ENCODE data around the gene SRP72.
"Not testable (repeated sequence)": the region's sequence is repeated elsewhere in the genome, so short reads cannot be mapped to it uniquely, and the experiment has no call there.

The SRP72 gene

GRCh38 chr4:56440983-56441382, 26.4 kb upstream of the SRP72 start:
- Histone ChIP-seq H3K27me3 (ENCODE audit: low read depth, low read length) (no peaks in the 10 kb centered on the region), H3K4me3 (ENCODE audit: low read length) (no peak overlapping the region), H3K9me3 (ENCODE audit: insufficient read depth, low read length) (no peaks in the 10 kb centered on the region), H4K20me1 (ENCODE audit: insufficient read depth, low read length) (peaks cover 65% of the 10 kb centered on the region), H3K27ac (ENCODE audit: low read length) (no peak overlapping the region), H2AFZ (ENCODE audit: low read depth, low read length) (no peak overlapping the region), H3K36me3 (replicated peaks; ENCODE audit: low read depth, low read length) (peaks cover 53% of the 10 kb centered on the region), H3K4me1 (ENCODE audit: low read length) (peaks cover 32% of the 10 kb centered on the region), H3K4me2 (ENCODE audit: low read length) (peak overlapping the region; percentile 38; the same call in 1 of the 2 replicates), H3K79me2 (ENCODE audit: low read length) (peaks cover 100% of the 10 kb centered on the region), H3K9ac (ENCODE audit: low read length) (no peak overlapping the region)
- TF ChIP-seq CTCF (IDR thresholded peaks at IDR 0.05; ENCODE audit: low read depth, low read length): no peak
- TF ChIP-seq EZH2phosphoT487 (IDR thresholded peaks at IDR 0.05; ENCODE audit: low read depth): no peak

GRCh38 chr4:56444719-56445118, 22.7 kb upstream of the SRP72 start:
- no peak overlapping the region for H3K4me3 ChIP-seq (ENCODE audit: low read length)
- H3K4me1 ChIP-seq (ENCODE audit: low read length): peaks cover 20% of the 10 kb centered on the region
- H4K20me1 ChIP-seq (ENCODE audit: insufficient read depth, low read length): peaks cover 63% of the 10 kb centered on the region
- peaks cover 79% of the 10 kb centered on the region for H3K36me3 ChIP-seq (replicated peaks; ENCODE audit: low read depth, low read length)
- no peaks in the 10 kb centered on the region for H3K27me3 ChIP-seq (ENCODE audit: low read depth, low read length)
- H2AFZ ChIP-seq (ENCODE audit: low read depth, low read length): no peak overlapping the region
- TF ChIP-seq EZH2phosphoT487 (IDR thresholded peaks at IDR 0.05; ENCODE audit: low read depth) (no peak), CTCF (IDR thresholded peaks at IDR 0.05; ENCODE audit: low read depth, low read length) (no peak)
- no peaks in the 10 kb centered on the region for H3K9me3 ChIP-seq (ENCODE audit: insufficient read depth, low read length)
- peaks cover 95% of the 10 kb centered on the region for H3K79me2 ChIP-seq (ENCODE audit: low read length)
- H3K4me2 ChIP-seq (ENCODE audit: low read length): no peak overlapping the region
- H3K9ac ChIP-seq (ENCODE audit: low read length): no peak overlapping the region
- no peak overlapping the region for H3K27ac ChIP-seq (ENCODE audit: low read length)

GRCh38 chr4:56445699-56446098, 21.7 kb upstream of the SRP72 start:
- H3K27ac ChIP-seq (ENCODE audit: low read length): no peak overlapping the region
- H3K79me2 ChIP-seq (ENCODE audit: low read length): peaks cover 85% of the 10 kb centered on the region
- no peak overlapping the region for H2AFZ ChIP-seq (ENCODE audit: low read depth, low read length)
- no peak overlapping the region for H3K9ac ChIP-seq (ENCODE audit: low read length)
- H4K20me1 ChIP-seq (ENCODE audit: insufficient read depth, low read length): peaks cover 53% of the 10 kb centered on the region
- no peaks in the 10 kb centered on the region for H3K9me3 ChIP-seq (ENCODE audit: insufficient read depth, low read length)
- no peak overlapping the region for H3K4me3 ChIP-seq (ENCODE audit: low read length)
- H3K4me2 ChIP-seq (ENCODE audit: low read length): no peak overlapping the region
- H3K27me3 ChIP-seq (ENCODE audit: low read depth, low read length): no peaks in the 10 kb centered on the region
- H3K4me1 ChIP-seq (ENCODE audit: low read length): peaks cover 10% of the 10 kb centered on the region; the same call in 1 of the 2 replicates
- TF ChIP-seq CTCF (IDR thresholded peaks at IDR 0.05; ENCODE audit: low read depth, low read length): no peak
- TF ChIP-seq EZH2phosphoT487 (IDR thresholded peaks at IDR 0.05; ENCODE audit: low read depth): no peak
- peaks cover 76% of the 10 kb centered on the region for H3K36me3 ChIP-seq (replicated peaks; ENCODE audit: low read depth, low read length)

GRCh38 chr4:56448301-56448700, 19.1 kb upstream of the SRP72 start:
- Histone ChIP-seq H4K20me1 (ENCODE audit: insufficient read depth, low read length) (peaks cover 35% of the 10 kb centered on the region), H3K4me1 (ENCODE audit: low read length) (0 out of 2 replicates have a peak, but pooled peaks cover 8% of the 10 kb centered on the region), H2AFZ (ENCODE audit: low read depth, low read length) (no peak overlapping the region), H3K9ac (ENCODE audit: low read length) (no peak overlapping the region), H3K79me2 (ENCODE audit: low read length) (peaks cover 76% of the 10 kb centered on the region), H3K27ac (ENCODE audit: low read length) (no peak overlapping the region), H3K9me3 (ENCODE audit: insufficient read depth, low read length) (no peaks in the 10 kb centered on the region), H3K4me3 (ENCODE audit: low read length) (no peak overlapping the region), H3K4me2 (ENCODE audit: low read length) (no peak overlapping the region), H3K27me3 (ENCODE audit: low read depth, low read length) (no peaks in the 10 kb centered on the region), H3K36me3 (replicated peaks; ENCODE audit: low read depth, low read length) (peaks cover 76% of the 10 kb centered on the region)
- TF ChIP-seq EZH2phosphoT487 (IDR thresholded peaks at IDR 0.05; ENCODE audit: low read depth): no peak
- no peak for TF ChIP-seq CTCF (IDR thresholded peaks at IDR 0.05; ENCODE audit: low read depth, low read length)

GRCh38 chr4:56449475-56449874, 17.9 kb upstream of the SRP72 start:
- not testable (repeated sequence) for H3K9ac ChIP-seq (ENCODE audit: low read length); H3K9me3 ChIP-seq (ENCODE audit: insufficient read depth, low read length); H3K4me3 ChIP-seq (ENCODE audit: low read length); H3K27ac ChIP-seq (ENCODE audit: low read length); H3K4me1 ChIP-seq (ENCODE audit: low read length); H2AFZ ChIP-seq (ENCODE audit: low read depth, low read length); H3K27me3 ChIP-seq (ENCODE audit: low read depth, low read length); H3K4me2 ChIP-seq (ENCODE audit: low read length)
- peaks cover 76% of the 10 kb centered on the region for H3K79me2 ChIP-seq (ENCODE audit: low read length)
- H4K20me1 ChIP-seq (ENCODE audit: insufficient read depth, low read length): peaks cover 33% of the 10 kb centered on the region
- H3K36me3 ChIP-seq (replicated peaks; ENCODE audit: low read depth, low read length): peaks cover 76% of the 10 kb centered on the region
